Endothelial cell of umbilical vein (primary cell): ENCODE results near the gene C3orf52. TPM values are rescaled to one million over a fixed set of nuclear protein-coding genes. Genes with fewer than 3 reads are reported as not detected.

Source experiments
- BruUV-seq: library from RNA; stranded (reverse); fragments of 400-500 nt; replicated peaks from 2 replicates; lab custom pipeline; 2021; lab: Mats Ljungman, UMichigan
- CTCF ChIA-PET: fragments of 300-600, 350-600 bp; sonication (Branson Sonifier 250); formaldehyde crosslinking; loops from one replicate; lab custom pipeline; 2021; ENCODE audit warnings: antibody characterized with exemption, inconsistent platforms; lab: Charles Lee
- POLR2A ChIA-PET: fragments of 300-600, 350-600 bp; sonication (Branson Sonifier 250); formaldehyde crosslinking; loops from one replicate; lab custom pipeline; 2021; ENCODE audit warnings: antibody characterized with exemption, inconsistent platforms; lab: Charles Lee
- DNase-seq: peaks from one replicate; pipeline ENCODE4 v3.0.0-alpha.2; 2011; ENCODE audit warnings: low read depth, low spot score
- FAIRE-seq: peaks from 2 replicates; lab custom pipeline; 2011; peaks lifted over from hg19 to GRCh38; lab: Jason Lieb, UNC
- H2AFZ ChIP-seq: 2 replicates; pipeline ENCODE4 v1.6.0; 2012; ENCODE audit warnings: low read depth, low read length, control low read depth, inconsistent platforms
- H3K27ac ChIP-seq: 2 replicates; pipeline ENCODE4 v1.5.1; 2011; ENCODE audit warnings: low read depth, mild to moderate bottlenecking, control low read depth, low read length, moderate library complexity; ENCODE audit not compliant: insufficient read depth
- H3K27me3 ChIP-seq, 2 experiments: 2 replicates each; pipeline versions ENCODE4 v1.6.0 to v1.6.1; 2011; ENCODE audit warnings: low read length in 2 of 2, mixed read lengths in 1 of 2; ENCODE audit not compliant: control insufficient read depth in 2 of 2, insufficient read depth in 2 of 2
- H3K36me3 ChIP-seq, 2 experiments: 2 replicates in 1 of 2; 3 replicates in 1 of 2; pipeline ENCODE4 v1.5.1; 2011; ENCODE audit warnings: low read length in 2 of 2, mild to moderate bottlenecking in 1 of 2, moderate library complexity in 1 of 2; ENCODE audit not compliant: control insufficient read depth in 2 of 2, insufficient read depth in 2 of 2; ENCODE audit errors: extremely low read depth in 1 of 2
- H3K4me1 ChIP-seq: 3 replicates; pipeline ENCODE4 v1.5.1; 2011; ENCODE audit warnings: mild to moderate bottlenecking, low read length; ENCODE audit not compliant: control insufficient read depth, insufficient read depth; ENCODE audit errors: extremely low read depth
- H3K4me2 ChIP-seq: 2 replicates; pipeline ENCODE4 v1.6.1; 2011; ENCODE audit warnings: low read length, control low read depth, mixed read lengths; ENCODE audit not compliant: insufficient read depth
- H3K4me3 ChIP-seq, 3 experiments: fragments of 200-600 bp in 1 of 3; sonication (generic), shearing (Covaris generic) in 1 of 3; replicated peaks in 1 of 3; 2 replicates each; pipeline ENCODE4 v1.5.1; 2011 to 2016; ENCODE audit warnings: control low read depth in 3 of 3, low read length in 3 of 3, mild to moderate bottlenecking in 2 of 3, inconsistent platforms in 1 of 3, low read depth in 1 of 3, moderate library complexity in 1 of 3; ENCODE audit not compliant: insufficient read depth in 1 of 3
- H3K79me2 ChIP-seq: 2 replicates; pipeline ENCODE4 v1.6.0; 2012; ENCODE audit warnings: low read length, inconsistent platforms; ENCODE audit not compliant: control insufficient read depth, insufficient read depth
- H3K9ac ChIP-seq: replicated peaks from 2 replicates; pipeline ENCODE3; 2011; ENCODE audit warnings: low read length, control low read depth; ENCODE audit not compliant: insufficient read depth; ENCODE audit errors: extremely low read depth
- H3K9me1 ChIP-seq: replicated peaks from 3 replicates; pipeline ENCODE4 v1.6.0; 2011; ENCODE audit warnings: mild to moderate bottlenecking, low read length; ENCODE audit not compliant: control insufficient read depth, insufficient read depth; ENCODE audit errors: extremely low read depth
- H3K9me3 ChIP-seq: replicated peaks from 2 replicates; pipeline ENCODE4 v1.5.1; 2012; ENCODE audit warnings: low read length, inconsistent platforms; ENCODE audit not compliant: control insufficient read depth, insufficient read depth
- H4K20me1 ChIP-seq: replicated peaks from 2 replicates; pipeline ENCODE3; 2011; ENCODE audit warnings: mild to moderate bottlenecking, low read length; ENCODE audit not compliant: control insufficient read depth, insufficient read depth; ENCODE audit errors: extremely low read depth
- EZH2 ChIP-seq: IDR thresholded peaks from 2 replicates; pipeline ENCODE4 v1.6.1; 2012; ENCODE audit warnings: borderline replicate concordance, low read depth, mild to moderate bottlenecking, moderate library complexity, low read length, inconsistent platforms; ENCODE audit not compliant: severe bottlenecking
- FOS ChIP-seq: IDR thresholded peaks from 2 replicates; pipeline ENCODE4 v1.6.1; 2011; ENCODE audit warnings: mild to moderate bottlenecking, low read length, moderate library complexity, borderline replicate concordance; ENCODE audit not compliant: insufficient read depth
- JUN ChIP-seq: IDR thresholded peaks from 2 replicates; pipeline ENCODE4 v1.6.1; 2011; ENCODE audit warnings: borderline replicate concordance, low read depth; ENCODE audit not compliant: insufficient read length, insufficient read depth
- POLR2A ChIP-seq: IDR thresholded peaks from 2 replicates; pipeline ENCODE4 v1.6.1; 2012; ENCODE audit warnings: low read depth, mild to moderate bottlenecking, control low read depth, low read length
- dilution Hi-C: fragments of 300-500 bp; cut with MboI; formaldehyde crosslinking; loops from one replicate; pipeline ENCODE4 v1.15.0; 2019; ENCODE audit warnings: low sequenced_read_pairs; ENCODE audit not compliant: extremely low pct_ligation_motif_present
- intact Hi-C: fragments of 100-400 bp; cut with micrococcal nuclease; formaldehyde crosslinking; loops from one replicate; pipeline ENCODE4 v1.10.0; 2022
- polyA plus RNA-seq, 4 experiments: library from polyadenylated mRNA; depleted of rRNA in 3 of 4; stranded (reverse) in 3 of 4; unstranded in 1 of 4; fragments of >200 nt; gene quantifications; 2 replicates each; pipeline versions ENCODE4 v1.2.1 to v1.2.3, GENCODE V29; 2011 to 2012; ENCODE audit warnings: missing spikeins in 1 of 4
- total RNA-seq: library from RNA; stranded (reverse); gene quantifications from 2 replicates; pipeline ENCODE4 v1.2.3, GENCODE V29; 2021
- TF ChIP-seq, protein P1 (sequence below), 2 donors: IDR thresholded peaks; 1 replicate in 1 of 2; 2 replicates in 1 of 2; pipeline ENCODE4 v1.5.1; 2011; ENCODE audit warnings: low read length in 2 of 2, mild to moderate bottlenecking in 2 of 2, moderate library complexity in 2 of 2, control low read depth in 1 of 2, inconsistent platforms in 1 of 2, low read depth in 1 of 2; ENCODE audit not compliant: insufficient read depth in 1 of 2; ENCODE audit errors: extremely low read depth in 1 of 2
- TF ChIP-seq, protein P2 (sequence below): IDR thresholded peaks from 2 replicates; pipeline ENCODE4 v1.6.1; 2011; ENCODE audit not compliant: insufficient read depth, insufficient read length

Gene C3orf52
- total and polyA plus RNA-seq, 2 donors (not counting 3 experiments of a cell fraction or from before 2014, with no cell fraction given) = 4.2 to 4.6 TPM

DNA sequence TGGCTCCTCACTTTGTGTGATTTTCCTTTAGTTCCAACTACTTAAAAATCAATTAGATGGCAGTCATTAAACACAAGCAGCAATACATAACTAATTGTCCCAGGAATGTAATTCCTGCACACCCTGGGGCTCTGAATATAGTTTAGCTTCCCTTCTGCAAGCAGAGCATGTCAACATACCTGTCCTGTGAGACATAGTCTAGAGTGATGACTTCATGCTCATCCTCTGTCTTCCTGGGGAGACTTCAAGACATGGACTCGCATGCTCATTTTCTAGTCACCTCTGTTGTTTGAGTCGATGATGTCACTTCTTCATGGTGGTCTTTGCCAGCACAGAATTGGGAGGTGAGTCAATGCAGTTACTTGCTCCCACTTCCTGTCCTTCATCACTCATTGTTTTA is 15.7 kb downstream of the C3orf52 start:
- peak overlapping the region; percentile 38 for H3K27ac ChIP-seq
- TF ChIP-seq JUN (peak; percentile 81), FOS (peak; percentile 82), POLR2A (no peak)
- H3K27me3 ChIP-seq = no peaks in the 10 kb centered on the region
- H3K9me1 ChIP-seq = no peaks in the 10 kb centered on the region
- no TSS peak for BruUV-seq
- peak; percentile 88 for FAIRE-seq
- H3K36me3 ChIP-seq = no peaks in the 10 kb centered on the region
- ChIA-PET CTCF (interaction anchor here (0.9 to 5.1 kb wide), 2 partner anchors 10 to 59 kb away, joined by 3 to 34 read pairs; no protein-coding TSS in a partner anchor), POLR2A (no interaction called here)
- H3K9me3 ChIP-seq = no peaks in the 10 kb centered on the region
- H4K20me1 ChIP-seq = no peaks in the 10 kb centered on the region
- no peak overlapping the region for H3K9ac ChIP-seq
- H3K4me2 ChIP-seq = no peak overlapping the region
- H2AFZ ChIP-seq = no peak overlapping the region
- H3K79me2 ChIP-seq = no peaks in the 10 kb centered on the region
- DNase-seq = peak; percentile 58
- H3K4me1 ChIP-seq = peaks cover 23% of the 10 kb centered on the region
- H3K4me3 ChIP-seq = no peak overlapping the region
- intact Hi-C loops = no loop called here
- dilution Hi-C loops = no loop called here

DNA sequence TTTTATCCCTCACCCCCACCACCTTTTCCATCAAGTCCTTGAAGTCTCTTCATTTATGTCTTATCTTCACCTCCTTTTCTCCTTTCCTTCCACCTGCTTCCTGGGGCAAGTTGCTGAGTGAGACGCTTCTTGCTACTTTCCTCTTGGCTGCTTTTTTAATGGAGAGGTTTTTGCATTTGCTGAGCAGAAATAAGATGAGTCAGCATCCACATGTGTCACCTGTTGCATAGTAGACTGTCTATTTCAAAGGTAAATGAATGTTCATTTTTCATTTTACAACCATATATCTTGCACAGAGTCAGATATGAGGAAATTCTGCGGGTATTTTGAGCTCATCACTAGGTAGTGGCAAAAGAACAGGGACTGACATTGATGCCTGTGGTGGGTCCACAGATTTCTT is 18.6 kb downstream of the C3orf52 start:
- Histone ChIP-seq H2AFZ (no peak overlapping the region), H3K9me1 (no peaks in the 10 kb centered on the region), H3K4me1 (peaks cover 13% of the 10 kb centered on the region), H3K79me2 (no peaks in the 10 kb centered on the region), H3K27me3 (no peaks in the 10 kb centered on the region), H3K36me3 (no peaks in the 10 kb centered on the region), H3K4me3 (no peak overlapping the region), H3K9me3 (no peaks in the 10 kb centered on the region), H4K20me1 (no peaks in the 10 kb centered on the region), H3K27ac (no peak overlapping the region), H3K4me2 (no peak overlapping the region), H3K9ac (no peak overlapping the region)
- dilution Hi-C loops (no loop called here), intact Hi-C loops (no loop called here)
- TF ChIP-seq POLR2A (no peak), FOS (no peak), JUN (no peak), EZH2 (no peak)
- TF ChIP-seq, protein P1, sequence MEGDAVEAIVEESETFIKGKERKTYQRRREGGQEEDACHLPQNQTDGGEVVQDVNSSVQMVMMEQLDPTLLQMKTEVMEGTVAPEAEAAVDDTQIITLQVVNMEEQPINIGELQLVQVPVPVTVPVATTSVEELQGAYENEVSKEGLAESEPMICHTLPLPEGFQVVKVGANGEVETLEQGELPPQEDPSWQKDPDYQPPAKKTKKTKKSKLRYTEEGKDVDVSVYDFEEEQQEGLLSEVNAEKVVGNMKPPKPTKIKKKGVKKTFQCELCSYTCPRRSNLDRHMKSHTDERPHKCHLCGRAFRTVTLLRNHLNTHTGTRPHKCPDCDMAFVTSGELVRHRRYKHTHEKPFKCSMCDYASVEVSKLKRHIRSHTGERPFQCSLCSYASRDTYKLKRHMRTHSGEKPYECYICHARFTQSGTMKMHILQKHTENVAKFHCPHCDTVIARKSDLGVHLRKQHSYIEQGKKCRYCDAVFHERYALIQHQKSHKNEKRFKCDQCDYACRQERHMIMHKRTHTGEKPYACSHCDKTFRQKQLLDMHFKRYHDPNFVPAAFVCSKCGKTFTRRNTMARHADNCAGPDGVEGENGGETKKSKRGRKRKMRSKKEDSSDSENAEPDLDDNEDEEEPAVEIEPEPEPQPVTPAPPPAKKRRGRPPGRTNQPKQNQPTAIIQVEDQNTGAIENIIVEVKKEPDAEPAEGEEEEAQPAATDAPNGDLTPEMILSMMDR (IDR thresholded peaks at IDR 0.05; ENCODE audit: extremely low read depth in 1 of 2, insufficient read depth in 1 of 2, low read depth in 1 of 2, low read length in 2 of 2) = no peak
- TF ChIP-seq, protein P2, sequence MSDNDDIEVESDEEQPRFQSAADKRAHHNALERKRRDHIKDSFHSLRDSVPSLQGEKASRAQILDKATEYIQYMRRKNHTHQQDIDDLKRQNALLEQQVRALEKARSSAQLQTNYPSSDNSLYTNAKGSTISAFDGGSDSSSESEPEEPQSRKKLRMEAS = no peak
- ChIA-PET CTCF (interaction anchor here (1.9 kb wide), 1 partner anchor 12 kb away, joined by 5 read pairs; no protein-coding TSS in a partner anchor), POLR2A (no interaction called here)
- no peak for DNase-seq
- FAIRE-seq = no peak
- BruUV-seq = no TSS peak
